Karpas-422 (cell line): ENCODE measurements around the gene ATP6V0E1. TPM values are rescaled to one million over a fixed set of nuclear protein-coding genes. Genes with fewer than 3 reads are reported as not detected.

Experiments
- DNase-seq: peaks from one replicate; pipeline ENCODE4 v3.0.0-alpha.2; 2015
- H2AFZ ChIP-seq: fragments of 200-600 bp; sonication (generic); 2 replicates; pipeline ENCODE4 v1.6.1; 2014; ENCODE audit warnings: antibody characterized with exemption, low read length, mixed read lengths
- H3K27ac ChIP-seq: fragments of 200-600 bp; sonication (generic); 2 replicates; pipeline ENCODE4 v1.5.1; 2014; ENCODE audit warnings: mild to moderate bottlenecking, low read length, moderate library complexity
- H3K27me3 ChIP-seq: fragments of 200-600 bp; sonication (generic); 2 replicates; pipeline ENCODE4 v1.6.1; 2014; ENCODE audit warnings: low read length, mixed read lengths
- H3K36me3 ChIP-seq: fragments of 200-600 bp; sonication (generic); 2 replicates; pipeline ENCODE4 v1.6.1; 2014; ENCODE audit warnings: low read length, mixed read lengths; ENCODE audit not compliant: insufficient read depth
- H3K4me1 ChIP-seq: fragments of 200-600 bp; sonication (generic); 2 replicates; pipeline ENCODE4 v1.6.1; 2014; ENCODE audit warnings: mild to moderate bottlenecking, low read length, mixed read lengths
- H3K4me2 ChIP-seq: fragments of 200-600 bp; sonication (generic); 2 replicates; pipeline ENCODE4 v1.6.1; 2014; ENCODE audit warnings: low read length, low read depth, mild to moderate bottlenecking; ENCODE audit not compliant: poor library complexity, severe bottlenecking
- H3K4me3 ChIP-seq: fragments of 200-600 bp; sonication (generic); 2 replicates; pipeline ENCODE4 v1.5.1; 2014; ENCODE audit warnings: mild to moderate bottlenecking, antibody characterized with exemption, low read length, mixed read lengths
- H3K79me2 ChIP-seq: fragments of 200-600 bp; sonication (generic); 2 replicates; pipeline ENCODE4 v1.6.1; 2014; ENCODE audit warnings: mild to moderate bottlenecking, low read length, mixed read lengths
- H3K9ac ChIP-seq: fragments of 200-600 bp; sonication (generic); 2 replicates; pipeline ENCODE4 v1.6.0; 2014; ENCODE audit warnings: low read length
- H3K9me2 ChIP-seq: fragments of 200-600 bp; sonication (generic), shearing (Covaris generic); replicated peaks from 2 replicates; pipeline ENCODE4 v1.6.0; 2014; ENCODE audit warnings: mild to moderate bottlenecking, low read length, moderate library complexity; ENCODE audit not compliant: insufficient read depth
- H3K9me3 ChIP-seq: fragments of 300-700, 200-600 bp; sonication (generic); 2 replicates; pipeline ENCODE4 v1.6.1; 2014; ENCODE audit warnings: low read length, mixed read lengths
- H4K20me1 ChIP-seq: fragments of 200-600 bp; sonication (generic); 2 replicates; pipeline ENCODE4 v1.6.1; 2014; ENCODE audit warnings: mild to moderate bottlenecking, antibody characterized with exemption, low read length, low read depth; ENCODE audit not compliant: insufficient read depth
- total RNA-seq: library from RNA; depleted of rRNA; stranded (reverse); fragments of >200 nt; shearing (Covaris generic); gene quantifications from 2 replicates; pipeline ENCODE4 v1.2.3, GENCODE V29; 2014; ENCODE audit warnings: low replicate concordance

ATP6V0E1 gene
- total RNA-seq, 1 experiment from 2014 or later = 134 TPM

GRCh38 chr5:172943283-172943841 is 40.2 kb upstream of the ATP6V0E1 start:
- Histone ChIP-seq H3K4me2 (no peak overlapping the region), H3K36me3 (no peaks in the 10 kb centered on the region), H4K20me1 (no peaks in the 10 kb centered on the region), H3K4me3 (no peak overlapping the region), H3K9ac (no peak overlapping the region), H3K79me2 (no peaks in the 10 kb centered on the region), H2AFZ (no peak overlapping the region), H3K4me1 (no peaks in the 10 kb centered on the region), H3K27me3 (no peaks in the 10 kb centered on the region), H3K27ac (no peak overlapping the region), H3K9me3 (no peaks in the 10 kb centered on the region), H3K9me2 (no peaks in the 10 kb centered on the region)
- no peak for DNase-seq

- Histone ChIP-seq H4K20me1 (no peaks in the 10 kb centered on the region), H3K9ac (no peak overlapping the region), H3K27ac (no peak overlapping the region), H3K4me2 (no peak overlapping the region), H3K4me1 (no peaks in the 10 kb centered on the region), H3K36me3 (no peaks in the 10 kb centered on the region), H3K27me3 (no peaks in the 10 kb centered on the region), H3K9me3 (no peaks in the 10 kb centered on the region), H3K9me2 (no peaks in the 10 kb centered on the region), H3K79me2 (no peaks in the 10 kb centered on the region), H2AFZ (no peak overlapping the region), H3K4me3 (no peak overlapping the region)
- no peak for DNase-seq
These were observed 39.7 kb upstream of the ATP6V0E1 start for GRCh38 chr5:172943906-172944305.

DNA sequence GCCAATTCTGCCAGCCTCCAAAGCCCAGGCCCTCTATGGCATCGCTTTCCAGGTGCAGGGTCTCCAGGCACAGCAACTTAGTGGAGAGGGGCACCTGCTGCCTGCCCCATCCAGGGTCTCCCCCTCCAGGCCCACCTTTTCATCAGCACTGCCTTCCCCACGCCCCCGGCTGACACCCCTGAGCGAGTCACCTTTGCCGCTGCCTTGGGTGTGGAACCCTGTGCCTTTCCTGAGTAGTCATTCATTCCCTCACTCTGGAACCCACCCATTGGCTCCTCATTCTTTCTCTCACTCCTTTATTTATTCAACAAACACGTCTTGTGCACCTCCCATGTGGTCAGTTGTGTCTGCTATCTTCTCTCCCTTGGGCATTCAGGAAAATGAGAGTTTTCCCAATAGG is 38.8 kb upstream of the ATP6V0E1 start:
- H4K20me1 ChIP-seq = no peaks in the 10 kb centered on the region
- H3K9me2 ChIP-seq = no peaks in the 10 kb centered on the region
- H3K4me3 ChIP-seq = no peak overlapping the region
- H3K9me3 ChIP-seq = no peaks in the 10 kb centered on the region
- no peak overlapping the region for H2AFZ ChIP-seq
- H3K4me2 ChIP-seq = no peak overlapping the region
- no peaks in the 10 kb centered on the region for H3K79me2 ChIP-seq
- H3K36me3 ChIP-seq = no peaks in the 10 kb centered on the region
- H3K27ac ChIP-seq = no peak overlapping the region
- H3K4me1 ChIP-seq = no peaks in the 10 kb centered on the region
- no peak overlapping the region for H3K9ac ChIP-seq
- no peak for DNase-seq
- no peaks in the 10 kb centered on the region for H3K27me3 ChIP-seq

GRCh38 chr5:172945151-172945550 is 38.4 kb upstream of the ATP6V0E1 start:
- no peaks in the 10 kb centered on the region for H3K79me2 ChIP-seq
- H3K27ac ChIP-seq = no peak overlapping the region
- no peak overlapping the region for H3K9ac ChIP-seq
- H3K4me3 ChIP-seq = no peak overlapping the region
- DNase-seq = no peak
- no peaks in the 10 kb centered on the region for H3K36me3 ChIP-seq
- no peaks in the 10 kb centered on the region for H3K9me2 ChIP-seq
- H3K9me3 ChIP-seq = no peaks in the 10 kb centered on the region
- no peak overlapping the region for H3K4me2 ChIP-seq
- H3K4me1 ChIP-seq = no peaks in the 10 kb centered on the region
- H2AFZ ChIP-seq = no peak overlapping the region
- no peaks in the 10 kb centered on the region for H4K20me1 ChIP-seq
- no peaks in the 10 kb centered on the region for H3K27me3 ChIP-seq

DNA sequence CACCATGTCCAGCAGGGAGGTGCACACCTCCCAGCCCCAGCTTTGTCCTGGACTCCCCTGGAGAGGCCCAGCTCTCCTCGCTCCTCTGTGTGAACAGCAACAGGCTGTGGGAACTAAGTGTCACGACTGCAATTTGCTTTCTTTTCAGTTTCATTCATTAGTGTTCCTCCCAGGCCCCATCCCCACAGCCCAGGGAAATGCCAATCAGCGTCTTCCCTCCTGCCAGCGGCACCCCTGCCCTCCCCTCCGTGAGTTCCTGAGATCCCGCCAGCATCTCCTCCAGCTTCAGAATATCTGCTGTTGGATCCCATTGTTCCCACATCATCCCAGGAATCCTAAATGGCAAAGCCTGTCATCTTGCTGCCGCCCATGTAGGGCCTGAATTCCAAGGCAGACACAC is 37.4 kb upstream of the ATP6V0E1 start:
- no peak overlapping the region for H3K4me3 ChIP-seq

DNA sequence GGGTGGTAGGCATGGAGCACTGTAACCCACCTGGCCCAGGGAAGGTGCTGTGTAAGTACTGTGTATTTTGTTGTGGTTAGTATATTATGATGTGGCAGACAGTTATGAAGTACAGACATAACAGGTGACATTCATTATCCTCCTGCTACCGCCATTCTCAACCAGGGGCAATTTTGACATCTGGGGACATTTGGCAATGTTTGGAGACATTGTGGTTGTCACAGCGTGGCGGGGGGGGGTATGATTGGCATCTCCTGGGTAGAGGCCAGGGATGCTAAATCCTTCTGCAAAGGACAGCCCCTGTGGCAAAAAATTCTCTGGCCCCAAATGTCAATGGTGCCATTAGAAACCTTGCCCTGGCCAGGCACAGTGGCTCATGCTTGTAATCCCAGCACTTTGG is 34.1 kb upstream of the ATP6V0E1 start:
- Histone ChIP-seq H3K4me3 (no peak overlapping the region), H3K4me1 (no peaks in the 10 kb centered on the region), H4K20me1 (no peaks in the 10 kb centered on the region), H3K9ac (no peak overlapping the region), H3K79me2 (no peaks in the 10 kb centered on the region), H3K9me3 (no peaks in the 10 kb centered on the region), H2AFZ (no peak overlapping the region), H3K36me3 (no peaks in the 10 kb centered on the region), H3K27ac (no peak overlapping the region), H3K27me3 (no peaks in the 10 kb centered on the region), H3K4me2 (no peak overlapping the region), H3K9me2 (no peaks in the 10 kb centered on the region)
- no peak for DNase-seq

More for the DNA sequence above, 37.4 kb upstream of the ATP6V0E1 start:
- DNase-seq = no peak
- no peaks in the 10 kb centered on the region for H4K20me1 ChIP-seq
- no peak overlapping the region for H3K9ac ChIP-seq
- H3K27ac ChIP-seq = no peak overlapping the region
- H3K36me3 ChIP-seq = no peaks in the 10 kb centered on the region
- H3K4me2 ChIP-seq = no peak overlapping the region
- H3K9me2 ChIP-seq = no peaks in the 10 kb centered on the region
- no peaks in the 10 kb centered on the region for H3K9me3 ChIP-seq
- no peaks in the 10 kb centered on the region for H3K27me3 ChIP-seq
- no peaks in the 10 kb centered on the region for H3K79me2 ChIP-seq
- no peaks in the 10 kb centered on the region for H3K4me1 ChIP-seq
- H2AFZ ChIP-seq = no peak overlapping the region

DNA sequence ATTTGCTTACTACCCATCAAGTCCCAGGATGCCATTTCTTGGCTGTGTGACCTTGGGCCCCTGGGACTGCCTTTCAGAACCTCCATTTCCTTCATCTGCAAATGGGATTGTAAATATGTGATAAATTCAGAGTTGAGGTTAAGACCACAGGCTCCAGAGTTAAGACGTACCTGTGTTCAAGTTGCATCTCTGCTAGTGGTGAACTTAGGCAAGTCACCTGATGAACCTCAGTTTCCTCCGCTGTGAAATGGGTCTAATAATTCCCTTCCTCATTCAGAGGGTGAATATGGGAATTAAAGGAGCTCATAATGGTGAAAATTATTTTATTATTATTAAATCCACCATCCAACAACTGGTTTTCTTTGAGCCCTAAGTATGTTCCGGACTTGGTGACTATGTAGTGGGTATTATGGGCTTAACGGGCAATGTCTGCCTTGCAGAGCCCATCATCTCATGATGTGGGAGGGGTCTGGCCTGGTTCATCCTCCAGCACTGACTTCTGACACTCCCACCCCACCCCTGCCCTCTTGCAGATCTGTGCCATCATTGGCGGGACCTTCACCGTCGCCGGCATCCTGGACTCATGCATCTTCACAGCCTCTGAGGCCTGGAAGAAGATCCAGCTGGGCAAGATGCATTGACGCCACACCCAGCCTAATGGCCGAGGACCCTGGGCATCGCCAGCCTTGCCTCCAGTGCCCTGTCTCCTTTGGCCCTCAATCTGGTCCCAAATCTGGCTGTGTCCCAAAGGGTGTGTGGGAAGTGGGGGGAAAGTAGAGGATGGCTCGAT is 33.2 kb upstream of the ATP6V0E1 start:
- Histone ChIP-seq H3K27ac (no peak overlapping the region), H2AFZ (no peak overlapping the region), H3K36me3 (no peaks in the 10 kb centered on the region), H3K27me3 (no peaks in the 10 kb centered on the region), H4K20me1 (no peaks in the 10 kb centered on the region), H3K4me3 (no peak overlapping the region), H3K4me2 (no peak overlapping the region), H3K9ac (no peak overlapping the region), H3K79me2 (no peaks in the 10 kb centered on the region), H3K9me2 (no peaks in the 10 kb centered on the region), H3K4me1 (no peaks in the 10 kb centered on the region), H3K9me3 (no peaks in the 10 kb centered on the region)
- DNase-seq = no peak

DNA sequence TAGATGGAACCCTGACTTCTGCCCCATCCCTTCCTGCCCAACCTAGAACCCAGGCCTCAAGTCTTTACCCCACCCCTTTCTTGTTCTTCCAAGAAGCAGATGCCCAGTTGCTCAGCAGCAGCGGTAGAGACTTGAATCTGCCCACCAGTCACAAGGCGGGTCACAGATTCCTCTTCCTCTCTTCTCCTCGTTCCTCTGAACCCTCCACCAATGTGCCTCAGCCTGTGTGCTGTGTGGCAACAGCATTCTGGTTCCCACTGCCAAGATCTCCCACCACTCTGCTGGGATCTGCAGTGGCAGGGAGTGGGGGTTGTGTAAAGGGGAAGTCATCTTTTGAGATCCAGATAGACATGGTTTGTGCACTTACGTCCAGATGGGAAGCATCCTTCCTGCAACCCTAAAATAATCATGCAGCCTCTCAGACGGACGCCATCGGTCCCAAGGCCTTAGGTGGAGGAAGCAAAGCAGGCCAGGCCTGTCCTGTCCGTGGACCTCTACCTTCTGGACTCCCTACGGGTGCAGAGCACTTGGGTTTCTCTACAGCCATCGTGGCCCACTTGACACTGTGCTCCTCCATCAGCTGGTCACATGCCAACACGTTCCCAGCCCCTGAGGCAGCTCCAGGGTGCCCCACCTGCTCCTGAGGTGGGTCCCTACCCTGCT is 32.1 kb upstream of the ATP6V0E1 start:
- H2AFZ ChIP-seq = no peak overlapping the region
- no peaks in the 10 kb centered on the region for H4K20me1 ChIP-seq
- no peaks in the 10 kb centered on the region for H3K79me2 ChIP-seq
- H3K9me3 ChIP-seq = no peaks in the 10 kb centered on the region
- H3K9ac ChIP-seq = no peak overlapping the region
- no peaks in the 10 kb centered on the region for H3K27me3 ChIP-seq
- H3K27ac ChIP-seq = no peak overlapping the region
- no peaks in the 10 kb centered on the region for H3K4me1 ChIP-seq
- DNase-seq = peak; percentile 31
- H3K4me3 ChIP-seq = no peak overlapping the region
- no peaks in the 10 kb centered on the region for H3K36me3 ChIP-seq
- no peak overlapping the region for H3K4me2 ChIP-seq
- H3K9me2 ChIP-seq = no peaks in the 10 kb centered on the region
